SU-DHL-6 (cell line): Measurements from ENCODE around the gene SEPTIN10.
"Not testable (repeated sequence)": the region's sequence is repeated elsewhere in the genome, so short reads cannot be mapped to it uniquely, and the experiment has no call there.

Experiments used
- H2AFZ ChIP-seq: fragments of 200-600 bp; sonication (generic); 2 replicates; pipeline ENCODE4 v1.6.1; 2014; ENCODE audit warnings: low read depth, mild to moderate bottlenecking, moderate library complexity, mixed read lengths, antibody characterized with exemption, low read length; ENCODE audit not compliant: severe bottlenecking
- H3F3A ChIP-seq: fragments of 200-600 bp; shearing (Covaris generic); 2 replicates; pipeline ENCODE4 v1.6.0; 2016; ENCODE audit warnings: antibody characterized with exemption, mild to moderate bottlenecking; ENCODE audit not compliant: insufficient read depth
- H3K27ac ChIP-seq: fragments of 200-600 bp; sonication (generic); 2 replicates; pipeline ENCODE4 v1.5.1; 2016; ENCODE audit warnings: low read depth, mild to moderate bottlenecking, low read length, moderate library complexity, mixed read lengths
- H3K27me3 ChIP-seq: fragments of 200-600 bp; sonication (generic), shearing (Covaris generic); 2 replicates; pipeline ENCODE4 v1.6.0; 2014; ENCODE audit warnings: mild to moderate bottlenecking, low read length
- H3K36me3 ChIP-seq: fragments of 200-600 bp; sonication (generic); 2 replicates; pipeline ENCODE4 v1.6.1; 2014; ENCODE audit warnings: mild to moderate bottlenecking, low read length, mixed read lengths
- H3K4me2 ChIP-seq: fragments of 300-600, 200-600 bp; shearing (Covaris generic), sonication (generic); 2 replicates; pipeline ENCODE4 v1.6.0; 2014; ENCODE audit warnings: low read length, low read depth, mild to moderate bottlenecking; ENCODE audit not compliant: poor library complexity, severe bottlenecking
- H3K4me3 ChIP-seq: fragments of 200-600 bp; sonication (generic); 2 replicates; pipeline ENCODE4 v1.5.1; 2014; ENCODE audit warnings: antibody characterized with exemption, low read length, mild to moderate bottlenecking, mixed read lengths; ENCODE audit not compliant: insufficient read depth, poor library complexity, severe bottlenecking
- H3K79me2 ChIP-seq: fragments of 200-600 bp; sonication (generic); 2 replicates; pipeline ENCODE4 v1.6.1; 2014; ENCODE audit warnings: mild to moderate bottlenecking, low read length, moderate library complexity; ENCODE audit not compliant: insufficient read depth
- H3K9ac ChIP-seq: fragments of 200-600 bp; sonication (generic); 2 replicates; pipeline ENCODE4 v1.7.0; 2014; ENCODE audit warnings: mild to moderate bottlenecking, low read length
- H3K9me2 ChIP-seq: fragments of 200-600 bp; sonication (generic); replicated peaks from 2 replicates; pipeline ENCODE4 v1.6.1; 2014; ENCODE audit warnings: low read length; ENCODE audit not compliant: insufficient read depth
- H3K9me3 ChIP-seq: fragments of 200-600 bp; sonication (generic); 2 replicates; pipeline ENCODE4 v1.6.1; 2014; ENCODE audit warnings: low read length, mixed read lengths; ENCODE audit not compliant: insufficient read depth
- H4K20me1 ChIP-seq: fragments of 200-600 bp; sonication (generic); 2 replicates; pipeline ENCODE4 v1.6.1; 2014; ENCODE audit warnings: low read depth, mild to moderate bottlenecking, antibody characterized with exemption, low read length, moderate library complexity, mixed read lengths
- CTCF ChIP-seq: fragments of 200-600 bp; sonication (generic); IDR thresholded peaks from one replicate; pipeline ENCODE4 v1.5.1; 2017; ENCODE audit warnings: antibody characterized with exemption, mild to moderate bottlenecking, low read length, moderate library complexity; ENCODE audit not compliant: insufficient read depth, poor library complexity, severe bottlenecking
- EZH2phosphoT487 ChIP-seq: fragments of 200-600 bp; sonication (generic), shearing (Covaris generic); conservative IDR thresholded peaks from 2 replicates; pipeline ENCODE4 v1.6.1; 2018; ENCODE audit warnings: mild to moderate bottlenecking, antibody characterized with exemption, low read length, moderate library complexity, mixed read lengths

The SEPTIN10 gene

GRCh38 chr2:109537565-109538222 is 76.1 kb downstream of the SEPTIN10 start:
- no peak overlapping the region for H2AFZ ChIP-seq
- no peak overlapping the region for H3K9ac ChIP-seq
- H3K27me3 ChIP-seq = no peaks in the 10 kb centered on the region
- no peaks in the 10 kb centered on the region for H4K20me1 ChIP-seq
- H3K4me2 ChIP-seq = no peak overlapping the region
- H3K4me3 ChIP-seq = no peak overlapping the region
- no peaks in the 10 kb centered on the region for H3F3A ChIP-seq
- no peaks in the 10 kb centered on the region for H3K36me3 ChIP-seq
- no peak overlapping the region for H3K27ac ChIP-seq
- TF ChIP-seq EZH2phosphoT487 = no peak
- TF ChIP-seq CTCF = no peak
- no peaks in the 10 kb centered on the region for H3K79me2 ChIP-seq
- no peaks in the 10 kb centered on the region for H3K9me2 ChIP-seq
- no peaks in the 10 kb centered on the region for H3K9me3 ChIP-seq

- not testable (repeated sequence) for H3K9me2 ChIP-seq, H4K20me1 ChIP-seq, H2AFZ ChIP-seq, H3K4me2 ChIP-seq, H3K36me3 ChIP-seq, H3K9ac ChIP-seq, H3K27ac ChIP-seq, H3K9me3 ChIP-seq, H3F3A ChIP-seq, H3K27me3 ChIP-seq, H3K79me2 ChIP-seq, H3K4me3 ChIP-seq
These were observed 77.2 kb downstream of the SEPTIN10 start for GRCh38 chr2:109536556-109536955.

GRCh38 chr2:109535217-109535946 is 78.4 kb downstream of the SEPTIN10 start:
- Histone ChIP-seq H3K4me2 (no peak overlapping the region), H4K20me1 (no peaks in the 10 kb centered on the region), H3K27me3 (no peaks in the 10 kb centered on the region), H3K27ac (no peak overlapping the region), H3K36me3 (no peaks in the 10 kb centered on the region), H3K9ac (no peak overlapping the region), H3K4me3 (no peak overlapping the region), H2AFZ (no peak overlapping the region), H3F3A (no peaks in the 10 kb centered on the region), H3K9me3 (no peaks in the 10 kb centered on the region), H3K79me2 (no peaks in the 10 kb centered on the region), H3K9me2 (no peaks in the 10 kb centered on the region)
- TF ChIP-seq CTCF (no peak), EZH2phosphoT487 (no peak)

- no peaks in the 10 kb centered on the region for H3K27me3 ChIP-seq
- no peak overlapping the region for H3K4me3 ChIP-seq
- no peak overlapping the region for H3K9ac ChIP-seq
- no peaks in the 10 kb centered on the region for H3F3A ChIP-seq
- H3K79me2 ChIP-seq = no peaks in the 10 kb centered on the region
- no peaks in the 10 kb centered on the region for H3K36me3 ChIP-seq
- no peaks in the 10 kb centered on the region for H3K9me3 ChIP-seq
- no peak overlapping the region for H3K4me2 ChIP-seq
- TF ChIP-seq EZH2phosphoT487 = no peak
- TF ChIP-seq CTCF = no peak
- no peaks in the 10 kb centered on the region for H4K20me1 ChIP-seq
- H2AFZ ChIP-seq = no peak overlapping the region
- no peaks in the 10 kb centered on the region for H3K9me2 ChIP-seq
- no peak overlapping the region for H3K27ac ChIP-seq
These were observed 79.9 kb downstream of the SEPTIN10 start for GRCh38 chr2:109533823-109534222.
